ENCODE data around the gene PDGFD.

GRCh38 chr11:103947546-103947919 lies 216.4 kb downstream of the PDGFD start:
- TF ChIP-seq CTCF (IDR thresholded peaks at IDR 0.05) = no peak
- no peak for TF ChIP-seq POLR2A (IDR thresholded peaks at IDR 0.05)
- TF ChIP-seq EP300 (IDR thresholded peaks at IDR 0.05) = no peak

Measured in ovary (tissue), 3 donors.